Liver (tissue), 3 donors: ENCODE results near the gene TLR10.

Experiments used
- CTCF ChIP-seq: fragments of 150-350 bp; IDR thresholded peaks from 2 replicates; pipeline ENCODE4 v1.5.1; 2017; ENCODE audit warnings: improper control_type of control experiment, low read depth, low read length; ENCODE audit not compliant: missing input control
- EGR1 ChIP-seq, 2 donors: IDR thresholded peaks; 2 replicates each; pipeline ENCODE4 v1.6.1; 2016 to 2018; ENCODE audit warnings: antibody characterized with exemption in 2 of 2, low read depth in 2 of 2
- FOXA1 ChIP-seq: IDR thresholded peaks from 2 replicates; pipeline ENCODE4 v1.6.1; 2016; ENCODE audit warnings: antibody characterized with exemption
- RAD21 ChIP-seq, 2 donors: IDR thresholded peaks; 2 replicates each; pipeline ENCODE4 v1.6.1; 2016; ENCODE audit warnings: antibody characterized with exemption in 2 of 2, mild to moderate bottlenecking in 2 of 2
- SP1 ChIP-seq: IDR thresholded peaks from 2 replicates; pipeline ENCODE4 v1.6.1; 2018; ENCODE audit warnings: antibody characterized with exemption, mild to moderate bottlenecking
- TAF1 ChIP-seq: conservative IDR thresholded peaks from 2 replicates; pipeline ENCODE4 v1.6.1; 2016; ENCODE audit warnings: antibody characterized with exemption, mild to moderate bottlenecking
- ZBTB33 ChIP-seq: IDR thresholded peaks from 2 replicates; pipeline ENCODE4 v1.6.1; 2016; ENCODE audit warnings: antibody characterized with exemption
- TF ChIP-seq, protein P1 (sequence below): IDR thresholded peaks from 2 replicates; pipeline ENCODE4 v1.6.1; 2016; ENCODE audit warnings: antibody characterized with exemption, mild to moderate bottlenecking
- donor health status: healthy.
- donor health status: healthy.

GRCh38 chr4:38743866-38744265, 38.9 kb downstream of the TLR10 start:
- no peak for TF ChIP-seq CTCF
- TF ChIP-seq ZBTB33 = no peak
- TF ChIP-seq, protein P1, sequence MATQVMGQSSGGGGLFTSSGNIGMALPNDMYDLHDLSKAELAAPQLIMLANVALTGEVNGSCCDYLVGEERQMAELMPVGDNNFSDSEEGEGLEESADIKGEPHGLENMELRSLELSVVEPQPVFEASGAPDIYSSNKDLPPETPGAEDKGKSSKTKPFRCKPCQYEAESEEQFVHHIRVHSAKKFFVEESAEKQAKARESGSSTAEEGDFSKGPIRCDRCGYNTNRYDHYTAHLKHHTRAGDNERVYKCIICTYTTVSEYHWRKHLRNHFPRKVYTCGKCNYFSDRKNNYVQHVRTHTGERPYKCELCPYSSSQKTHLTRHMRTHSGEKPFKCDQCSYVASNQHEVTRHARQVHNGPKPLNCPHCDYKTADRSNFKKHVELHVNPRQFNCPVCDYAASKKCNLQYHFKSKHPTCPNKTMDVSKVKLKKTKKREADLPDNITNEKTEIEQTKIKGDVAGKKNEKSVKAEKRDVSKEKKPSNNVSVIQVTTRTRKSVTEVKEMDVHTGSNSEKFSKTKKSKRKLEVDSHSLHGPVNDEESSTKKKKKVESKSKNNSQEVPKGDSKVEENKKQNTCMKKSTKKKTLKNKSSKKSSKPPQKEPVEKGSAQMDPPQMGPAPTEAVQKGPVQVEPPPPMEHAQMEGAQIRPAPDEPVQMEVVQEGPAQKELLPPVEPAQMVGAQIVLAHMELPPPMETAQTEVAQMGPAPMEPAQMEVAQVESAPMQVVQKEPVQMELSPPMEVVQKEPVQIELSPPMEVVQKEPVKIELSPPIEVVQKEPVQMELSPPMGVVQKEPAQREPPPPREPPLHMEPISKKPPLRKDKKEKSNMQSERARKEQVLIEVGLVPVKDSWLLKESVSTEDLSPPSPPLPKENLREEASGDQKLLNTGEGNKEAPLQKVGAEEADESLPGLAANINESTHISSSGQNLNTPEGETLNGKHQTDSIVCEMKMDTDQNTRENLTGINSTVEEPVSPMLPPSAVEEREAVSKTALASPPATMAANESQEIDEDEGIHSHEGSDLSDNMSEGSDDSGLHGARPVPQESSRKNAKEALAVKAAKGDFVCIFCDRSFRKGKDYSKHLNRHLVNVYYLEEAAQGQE = no peak
- TF ChIP-seq EGR1 (IDR thresholded peaks at IDR 0.05; ENCODE audit: low read depth in 2 of 2) = no peak
- no peak for TF ChIP-seq SP1
- no peak for TF ChIP-seq RAD21 (IDR thresholded peaks at IDR 0.05)
- TF ChIP-seq FOXA1 = no peak
- no peak for TF ChIP-seq TAF1
